ENCODE measurements around the gene IQGAP2. TPM values are rescaled to one million over a fixed set of nuclear protein-coding genes. Genes with fewer than 3 reads are reported as not detected.

The IQGAP2 gene
- total RNA-seq, 1 donor from 2014 or later = not detected

GRCh38 chr5:76755779-76756637, 352.9 kb downstream of the IQGAP2 start:
- no peak for DNase-seq (ENCODE audit: low read depth)
- no peak for TF ChIP-seq CTCF (IDR thresholded peaks at IDR 0.05; ENCODE audit: insufficient read depth, low read length, severe bottlenecking)
- no peak for FAIRE-seq
- no peak overlapping the region for H3K4me3 ChIP-seq (ENCODE audit: low read depth, low read length)
- H3K27me3 ChIP-seq (ENCODE audit: control insufficient read depth, insufficient read depth, low read length) = no peaks in the 10 kb centered on the region
- no peaks in the 10 kb centered on the region for H3K36me3 ChIP-seq (ENCODE audit: control insufficient read depth, insufficient read depth, low read length)

- Histone ChIP-seq H3K36me3 (ENCODE audit: control insufficient read depth, insufficient read depth, low read length) (no peaks in the 10 kb centered on the region), H3K4me3 (ENCODE audit: low read depth, low read length) (no peak overlapping the region), H3K27me3 (ENCODE audit: control insufficient read depth, insufficient read depth, low read length) (no peaks in the 10 kb centered on the region)
- no peak for TF ChIP-seq CTCF (IDR thresholded peaks at IDR 0.05; ENCODE audit: insufficient read depth, low read length, severe bottlenecking)
- DNase-seq (ENCODE audit: low read depth) = no peak
- no peak for FAIRE-seq
Measured at GRCh38 chr5:76757049-76757448, 354.0 kb downstream of the IQGAP2 start.

Other genes starting within 250 kb of the IQGAP2 start
- under 0.01 TPM in 1 of 2 replicates, not detected in the other for gene F2RL2, start 220.1 kb downstream of the IQGAP2 start, total RNA-seq